Measurements from ENCODE around the gene DNAJC10.
"Not testable (repeated sequence)": the region's sequence is repeated elsewhere in the genome, so short reads cannot be mapped to it uniquely, and the experiment has no call there.

The DNAJC10 gene

GRCh38 chr2:182726473-182726872 is 10.4 kb downstream of the DNAJC10 start:
- DNase-seq = no peak

GRCh38 chr2:182728014-182728413 is 12.0 kb downstream of the DNAJC10 start:
- no peak for DNase-seq

GRCh38 chr2:182729710-182730339 is 13.8 kb downstream of the DNAJC10 start:
- DNase-seq = no peak

- no peak for DNase-seq
Observed at GRCh38 chr2:182730486-182730885, 14.4 kb downstream of the DNAJC10 start.

GRCh38 chr2:182732736-182733135 is 16.7 kb downstream of the DNAJC10 start:
- no peak for DNase-seq

GRCh38 chr2:182733572-182733971 is 17.5 kb downstream of the DNAJC10 start:
- no peak for DNase-seq

- DNase-seq = not testable (repeated sequence)
Observed at GRCh38 chr2:182736856-182737255, 20.8 kb downstream of the DNAJC10 start.

- DNase-seq = no peak
Observed at GRCh38 chr2:182740701-182741100, 24.6 kb downstream of the DNAJC10 start.

- DNase-seq = no peak
Observed at GRCh38 chr2:182741620-182742019, 25.6 kb downstream of the DNAJC10 start.

GRCh38 chr2:182744490-182744889 is 28.4 kb downstream of the DNAJC10 start:
- no peak for DNase-seq

GRCh38 chr2:182745061-182745460 is 29.0 kb downstream of the DNAJC10 start:
- DNase-seq = no peak

GRCh38 chr2:182745894-182746293 is 29.8 kb downstream of the DNAJC10 start:
- DNase-seq = not testable (repeated sequence)

GRCh38 chr2:182754231-182754630 is 38.2 kb downstream of the DNAJC10 start:
- DNase-seq = no peak

- no peak for DNase-seq
Observed at GRCh38 chr2:182758379-182758778, 42.3 kb downstream of the DNAJC10 start.

- DNase-seq = no peak
Observed at GRCh38 chr2:182761903-182762302, 45.8 kb downstream of the DNAJC10 start.

GRCh38 chr2:182763311-182763912 is 47.4 kb downstream of the DNAJC10 start:
- no peak for DNase-seq

GRCh38 chr2:182766626-182767025 is 50.6 kb downstream of the DNAJC10 start:
- DNase-seq = no peak

GRCh38 chr2:182767578-182767977 is 51.5 kb downstream of the DNAJC10 start:
- no peak for DNase-seq

GRCh38 chr2:182768950-182769349 is 52.9 kb downstream of the DNAJC10 start:
- not testable (repeated sequence) for DNase-seq

GRCh38 chr2:182779323-182779722 is 63.3 kb downstream of the DNAJC10 start:
- no peak for DNase-seq

- DNase-seq = not testable (repeated sequence)
Observed at GRCh38 chr2:182781099-182781498, 65.0 kb downstream of the DNAJC10 start.

- not testable (repeated sequence) for DNase-seq
Observed at GRCh38 chr2:182782686-182783085, 66.6 kb downstream of the DNAJC10 start.

- DNase-seq = no peak
Observed at GRCh38 chr2:182784058-182784706, 68.1 kb downstream of the DNAJC10 start.

GRCh38 chr2:182784777-182785176 is 68.7 kb downstream of the DNAJC10 start:
- no peak for DNase-seq
